SIG-M5 treated with dmso at 0.1 percent for 504 hours (cell line): Measurements from ENCODE around the gene CCDC88C.

Experiments
- DNase-seq: peaks from one replicate; lab custom pipeline; 2025; ENCODE audit not compliant: unreplicated experiment; lab: John Stamatoyannopoulos, UW

The CCDC88C gene

GRCh38 chr14:91293281-91293680 is 124.3 kb downstream of the CCDC88C start:
- DNase-seq: no peak

GRCh38 chr14:91292491-91292890 is 125.1 kb downstream of the CCDC88C start:
- no peak for DNase-seq

GRCh38 chr14:91291786-91292405 is 125.7 kb downstream of the CCDC88C start:
- no peak for DNase-seq

- peak; percentile 2 for DNase-seq
Measured at GRCh38 chr14:91290986-91291385, 126.6 kb downstream of the CCDC88C start.

GRCh38 chr14:91289464-91289863 is 128.2 kb downstream of the CCDC88C start:
- no peak for DNase-seq

GRCh38 chr14:91288876-91289275 is 128.7 kb downstream of the CCDC88C start:
- no peak for DNase-seq

- DNase-seq: peak; percentile 70
Measured at GRCh38 chr14:91286530-91286937, 131.1 kb downstream of the CCDC88C start.

GRCh38 chr14:91284791-91285548 is 132.7 kb downstream of the CCDC88C start:
- DNase-seq: no peak

- DNase-seq: no peak
Measured at GRCh38 chr14:91284146-91284790, 133.4 kb downstream of the CCDC88C start.

GRCh38 chr14:91283666-91284065 is 134.0 kb downstream of the CCDC88C start:
- no peak for DNase-seq

- no peak for DNase-seq
Measured at GRCh38 chr14:91282954-91283645, 134.5 kb downstream of the CCDC88C start.

GRCh38 chr14:91281346-91281745 is 136.3 kb downstream of the CCDC88C start:
- no peak for DNase-seq

GRCh38 chr14:91280129-91280528 is 137.5 kb downstream of the CCDC88C start:
- DNase-seq: no peak

- DNase-seq: no peak
Measured at GRCh38 chr14:91279354-91279753, 138.3 kb downstream of the CCDC88C start.

GRCh38 chr14:91278383-91278715 is 139.3 kb downstream of the CCDC88C start:
- DNase-seq: no peak

GRCh38 chr14:91277546-91278382 is 139.9 kb downstream of the CCDC88C start:
- DNase-seq: no peak

- no peak for DNase-seq
Measured at GRCh38 chr14:91274796-91275195, 142.8 kb downstream of the CCDC88C start.

- no peak for DNase-seq
Measured at GRCh38 chr14:91273885-91274273, 143.7 kb downstream of the CCDC88C start.

GRCh38 chr14:91273273-91273884 is 144.2 kb downstream of the CCDC88C start:
- DNase-seq: no peak
